NCI-H1694 (cell line): ENCODE data around the gene STAMBPL1.
"Not testable (repeated sequence)": the region's sequence is repeated elsewhere in the genome, so short reads cannot be mapped to it uniquely, and the experiment has no call there.

Source experiments
- DNase-seq: peaks from one replicate; lab custom pipeline; 2025; lab: John Stamatoyannopoulos, UW

Gene STAMBPL1

DNA sequence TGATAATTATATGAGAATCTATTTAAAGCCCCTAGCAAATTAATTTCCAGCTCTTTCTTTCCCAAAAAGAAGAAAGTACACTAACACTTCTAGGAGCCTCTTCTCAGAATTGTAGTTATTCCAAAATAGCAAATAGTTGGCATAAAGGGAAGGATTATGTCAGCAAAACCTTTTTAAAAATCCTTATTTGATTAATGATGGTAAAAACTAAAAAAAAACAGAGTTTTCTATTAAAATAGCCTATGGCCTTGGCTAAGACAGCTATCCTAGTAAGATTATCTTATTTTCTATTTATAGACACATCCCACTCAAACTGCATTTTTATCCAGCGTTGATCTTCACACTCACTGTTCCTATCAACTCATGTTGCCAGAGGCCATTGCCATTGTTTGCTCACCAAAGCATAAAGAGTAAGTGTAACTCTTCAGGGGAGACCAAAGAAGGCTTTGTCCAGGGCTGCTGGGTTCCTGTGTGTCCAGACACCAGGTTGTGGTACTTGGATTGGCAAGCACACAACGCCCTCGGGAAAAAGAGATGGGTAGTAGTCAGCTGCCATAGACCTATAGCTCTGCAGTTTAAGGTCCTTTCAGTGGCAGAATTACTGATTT is 41.0 kb downstream of the STAMBPL1 start:
- no peak for DNase-seq

DNA sequence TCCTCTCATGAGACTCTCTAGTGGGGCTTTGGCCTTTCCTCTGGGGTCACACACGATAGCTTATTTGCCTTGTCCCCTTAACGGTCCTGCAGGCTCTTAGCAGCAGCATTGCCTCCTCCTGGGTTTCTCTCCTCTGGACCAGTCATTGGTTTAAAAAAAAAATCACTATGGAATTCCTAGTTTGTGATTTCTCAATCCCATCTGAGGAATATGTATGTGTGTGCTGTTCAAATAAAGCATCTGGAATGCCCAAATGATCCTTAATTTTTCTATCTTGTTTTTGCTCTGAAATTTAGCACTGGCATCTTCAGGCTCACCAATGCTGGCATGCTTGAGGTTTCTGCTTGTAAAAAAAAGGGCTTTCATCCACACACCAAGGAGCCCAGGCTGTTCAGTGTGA is 42.0 kb downstream of the STAMBPL1 start:
- DNase-seq: no peak

DNA sequence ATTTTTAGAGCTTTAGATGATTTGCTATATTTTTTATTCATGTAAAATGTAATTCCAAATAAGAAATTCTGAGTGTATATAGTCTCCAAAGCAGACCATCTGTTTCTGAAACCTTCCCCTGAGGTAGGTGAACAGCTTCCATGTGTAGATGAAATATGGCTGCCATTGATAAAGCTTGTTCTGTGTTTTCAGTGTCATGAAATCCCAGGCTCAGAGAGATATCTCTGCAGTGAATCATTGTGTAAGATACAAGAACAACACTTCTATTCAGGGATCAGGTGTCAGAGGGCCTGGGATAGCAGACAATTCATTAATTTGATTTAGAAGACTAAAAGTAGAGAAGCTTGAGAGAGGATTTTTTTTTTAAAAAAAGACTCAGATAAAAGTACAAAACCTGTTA is 43.5 kb downstream of the STAMBPL1 start:
- DNase-seq: no peak

DNA sequence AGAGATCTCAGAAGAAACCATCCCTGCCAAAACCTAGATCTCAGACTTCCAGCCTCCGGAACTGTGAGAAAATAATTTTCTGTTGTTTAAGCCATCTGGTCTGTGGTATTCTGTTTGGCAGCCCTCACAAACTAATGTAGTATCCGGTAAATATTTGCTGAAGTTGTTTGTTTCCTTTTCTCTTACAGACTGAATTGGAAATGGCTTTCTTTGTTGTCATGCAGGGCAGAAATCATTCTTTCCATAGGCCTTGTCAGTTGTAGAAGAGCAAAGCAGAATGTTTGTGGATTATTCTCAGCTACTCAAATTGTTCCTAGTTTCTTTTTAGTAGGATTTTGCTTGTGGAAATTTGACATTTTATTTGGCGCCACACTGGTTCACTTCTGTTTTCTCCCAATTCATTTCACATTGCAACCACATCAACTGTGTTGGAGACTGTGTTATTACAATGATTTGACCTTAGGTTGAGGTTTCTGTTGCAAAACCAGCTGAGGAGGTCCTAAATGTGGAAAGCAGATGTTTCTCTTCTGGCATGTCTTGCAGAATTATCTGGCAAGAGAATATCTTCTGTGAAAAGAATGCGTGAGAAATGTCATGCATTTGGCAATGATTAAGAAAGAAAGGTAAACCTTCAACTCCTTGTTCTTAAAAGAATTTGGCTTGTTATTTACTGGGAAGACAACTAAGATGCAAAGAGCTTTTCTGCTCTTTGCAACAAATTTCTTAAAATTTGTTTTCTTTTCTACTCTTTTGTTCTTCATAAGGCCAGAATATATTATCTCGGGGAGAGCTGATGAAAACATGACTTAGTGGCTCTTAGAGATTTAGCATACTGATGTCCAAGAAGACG is 46.7 kb downstream of the STAMBPL1 start:
- DNase-seq: peak; percentile 12

DNA sequence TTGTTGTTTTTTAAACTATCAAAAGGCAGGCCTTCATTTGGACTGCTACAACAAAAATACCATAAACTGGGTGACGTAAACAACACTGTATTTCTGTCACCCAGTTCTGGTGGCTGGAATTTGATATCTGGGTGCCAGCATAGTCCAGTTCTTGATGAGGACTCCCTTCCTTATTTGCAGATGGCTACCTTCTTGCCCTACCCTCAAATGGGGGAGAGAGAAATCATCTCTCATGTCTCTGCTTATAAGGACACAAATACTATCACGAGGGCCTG is 47.3 kb downstream of the STAMBPL1 start:
- DNase-seq: no peak

DNA sequence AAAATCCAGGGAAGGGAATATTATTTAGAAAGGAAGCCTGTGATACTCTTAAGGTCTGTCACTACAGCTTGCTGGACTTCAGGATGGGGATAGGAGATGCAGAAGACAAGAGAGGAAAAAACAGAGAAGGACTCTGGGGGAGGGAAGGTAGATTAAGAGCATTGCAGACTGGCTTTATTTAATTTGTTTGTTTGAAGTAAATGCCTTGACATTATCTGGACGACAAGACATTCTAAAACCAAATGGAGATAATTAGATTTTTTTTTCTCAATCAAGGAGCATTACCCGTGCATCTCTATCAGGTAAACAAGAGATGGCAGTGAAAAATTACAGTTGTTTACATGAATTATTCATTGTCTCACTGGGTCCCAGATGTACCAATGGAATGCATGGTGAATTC is 48.2 kb downstream of the STAMBPL1 start:
- DNase-seq: no peak

DNA sequence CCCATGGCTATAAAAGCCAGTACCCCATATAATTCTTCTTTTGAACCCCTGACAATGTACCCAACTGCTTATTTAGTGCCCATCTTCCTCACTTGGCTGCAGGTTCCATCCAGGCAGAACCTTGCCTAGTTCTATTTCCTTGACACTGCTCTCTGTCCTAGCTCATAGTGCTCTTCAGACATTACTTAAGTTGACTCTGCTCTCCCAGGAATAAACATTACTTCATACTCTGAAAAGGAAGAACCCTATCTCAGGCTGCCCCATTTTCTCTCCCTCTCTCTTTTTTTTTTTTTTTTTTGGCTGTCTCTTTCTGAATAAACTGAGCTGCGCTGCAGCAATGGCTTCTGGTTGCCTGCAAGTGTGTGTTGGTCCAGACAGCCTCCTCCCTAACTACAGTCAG is 51.5 kb downstream of the STAMBPL1 start:
- no peak for DNase-seq

DNA sequence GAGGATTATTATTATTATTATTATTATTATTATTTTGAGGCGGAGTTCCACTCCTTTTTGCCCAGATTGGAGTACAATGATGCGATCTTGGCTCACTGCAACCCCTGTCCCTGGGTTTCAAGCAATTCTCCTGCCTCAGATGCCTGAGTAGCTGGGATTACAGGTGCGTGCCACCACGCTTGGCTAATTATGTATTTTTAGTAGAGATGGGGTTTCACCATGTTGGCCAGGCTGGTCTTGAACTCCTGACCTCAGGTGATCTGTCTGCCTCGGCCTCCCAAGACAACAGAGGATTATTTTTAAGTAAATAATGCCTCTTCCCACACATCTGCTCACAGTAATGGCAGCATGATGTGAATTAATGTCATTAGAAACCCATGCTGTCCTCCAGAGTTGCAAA is 52.0 kb downstream of the STAMBPL1 start:
- not testable (repeated sequence) for DNase-seq

DNA sequence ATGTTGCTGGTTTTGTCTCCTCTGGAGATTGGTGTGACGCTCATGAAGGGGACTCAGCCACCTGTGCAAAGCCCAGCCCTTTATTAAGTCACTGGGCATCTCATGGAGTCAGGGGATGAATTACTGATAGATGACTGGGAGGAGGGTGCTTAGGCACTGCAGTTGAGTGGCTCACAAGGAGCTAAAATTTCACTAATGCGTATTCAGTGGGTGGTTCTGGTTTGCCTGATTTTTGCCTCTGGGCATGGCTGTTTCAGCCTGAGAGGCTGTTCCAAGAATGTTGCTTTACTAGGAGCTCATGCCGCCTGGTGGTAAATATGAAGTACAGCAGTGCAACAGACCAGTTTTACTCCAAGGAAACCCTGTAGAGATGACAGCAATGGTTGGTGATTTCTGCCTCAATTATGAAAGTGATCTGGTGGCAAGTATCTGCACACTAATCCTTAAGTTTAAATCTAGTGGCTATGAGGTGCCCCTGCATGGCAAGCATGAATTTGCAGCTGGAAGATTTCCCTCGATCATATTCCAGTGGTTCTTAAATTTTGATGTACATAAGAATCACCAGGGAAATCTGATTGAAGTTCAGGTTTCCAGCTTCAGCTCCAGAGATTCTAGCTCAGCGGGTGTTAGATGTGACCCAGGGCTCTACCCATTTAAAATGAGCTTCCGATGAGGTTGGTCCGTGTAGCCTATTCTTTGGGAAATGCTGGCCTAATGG is 52.7 kb downstream of the STAMBPL1 start:
- DNase-seq: peak; percentile 72

DNA sequence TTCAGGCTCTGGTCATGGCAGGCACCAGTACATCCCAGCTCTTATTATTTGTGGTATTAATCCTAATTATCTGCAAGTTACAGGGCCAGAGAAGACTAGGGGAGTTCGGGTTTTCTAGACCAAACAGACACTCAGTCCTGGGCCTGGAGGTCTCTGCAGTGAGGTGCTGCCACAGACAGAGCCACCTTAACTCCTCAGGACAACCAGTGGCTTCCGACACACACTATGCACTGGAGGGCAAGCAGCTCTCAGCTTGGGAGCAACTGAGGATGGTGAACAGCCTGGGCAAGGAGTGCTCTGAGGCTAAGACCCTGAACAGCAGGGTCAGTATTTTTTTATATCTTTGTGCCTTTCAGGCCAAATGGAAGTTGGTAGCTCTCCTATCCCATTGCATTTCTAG is 53.5 kb downstream of the STAMBPL1 start:
- no peak for DNase-seq

DNA sequence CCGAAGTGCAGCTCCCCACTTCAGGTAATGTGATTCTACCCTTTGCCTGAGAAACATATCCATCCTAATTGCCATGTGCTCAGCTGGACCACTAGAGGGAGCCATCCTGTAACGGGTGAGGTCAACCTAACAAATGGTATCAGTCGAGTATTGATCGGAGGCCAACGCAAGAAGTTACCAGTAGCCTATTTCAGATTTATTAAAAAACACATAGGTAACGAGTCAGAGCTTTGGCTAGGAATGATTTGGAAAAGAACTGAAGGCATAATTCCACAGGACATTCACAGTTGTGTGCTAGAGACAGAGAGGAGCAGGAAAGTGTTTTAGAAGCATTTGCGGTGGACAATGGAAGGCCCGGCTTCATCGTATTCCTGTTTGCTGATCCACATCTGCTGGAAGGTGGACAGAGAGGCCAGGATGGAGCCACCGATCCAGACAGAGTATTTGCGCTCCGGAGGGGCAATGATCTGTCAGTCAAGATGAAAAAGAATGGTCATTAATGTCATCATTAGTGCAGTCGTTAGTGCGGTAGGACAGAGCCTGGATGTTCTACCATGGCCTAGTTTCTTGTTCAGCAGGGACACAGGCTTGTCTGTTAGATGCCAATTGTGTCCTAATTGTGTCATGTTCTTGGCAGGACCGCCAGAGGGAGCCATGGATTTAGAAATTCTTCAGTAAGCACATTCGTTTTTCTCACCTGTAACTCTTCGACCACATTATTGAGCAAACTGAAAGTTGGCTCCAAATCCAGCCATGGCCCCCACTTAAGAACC is 55.0 kb downstream of the STAMBPL1 start:
- peak; percentile 66 for DNase-seq

DNA sequence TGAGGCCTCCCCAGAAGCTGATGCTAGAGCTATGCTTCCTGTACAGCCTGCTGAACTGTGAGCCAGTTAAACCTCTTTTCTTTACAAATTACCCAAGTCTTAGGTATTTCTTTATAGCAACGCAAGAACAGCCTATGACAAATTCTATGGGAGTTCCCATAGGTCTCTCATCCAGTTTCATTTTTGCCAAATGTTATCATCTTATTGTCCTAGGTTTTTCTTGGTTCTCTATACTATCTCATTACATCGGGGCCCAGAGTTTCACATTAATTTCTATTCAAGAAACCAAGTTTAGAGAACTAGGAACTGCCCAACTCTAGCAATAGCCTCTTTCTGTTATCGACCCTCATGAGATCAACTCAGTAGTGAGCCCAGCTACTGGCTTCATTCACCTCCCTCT is 56.6 kb downstream of the STAMBPL1 start:
- no peak for DNase-seq

DNA sequence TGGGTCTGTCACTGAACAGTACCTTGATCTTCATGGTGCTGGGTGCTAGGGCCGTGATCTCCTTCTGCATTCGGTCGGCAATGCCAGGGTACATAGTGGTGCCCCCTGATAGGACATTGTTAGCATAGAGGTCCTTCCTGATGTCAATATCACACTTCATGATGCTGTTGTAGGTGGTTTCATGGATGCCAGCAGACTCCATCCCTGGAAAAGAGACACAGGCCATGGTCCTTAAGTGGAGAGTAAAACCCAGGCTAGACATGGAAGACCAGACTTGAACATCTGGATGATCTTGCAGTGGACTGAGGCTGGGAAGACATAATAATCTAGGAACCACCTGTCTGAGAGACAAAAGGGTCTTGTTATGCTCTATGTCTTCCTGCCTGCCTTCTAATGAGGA is 58.0 kb downstream of the STAMBPL1 start:
- no peak for DNase-seq

DNA sequence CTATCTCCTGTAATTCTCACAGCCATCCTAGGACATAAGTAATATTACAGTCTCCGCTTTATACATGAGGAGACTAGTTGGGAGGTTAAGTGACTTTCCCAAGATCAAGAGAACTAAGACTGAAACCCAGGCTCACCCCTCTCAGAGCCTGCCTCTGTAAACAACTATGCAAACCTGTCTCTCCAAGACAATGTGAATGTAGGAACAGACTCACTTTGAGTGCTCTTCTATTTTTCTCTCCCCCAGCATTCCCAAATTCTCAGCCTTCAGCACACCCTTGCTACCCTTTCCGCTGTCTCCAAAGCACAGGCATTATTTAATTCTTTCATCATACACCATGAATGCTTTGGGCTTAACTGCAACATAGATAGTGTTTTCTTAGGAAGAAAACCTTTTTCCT is 58.9 kb downstream of the STAMBPL1 start:
- DNase-seq: no peak

DNA sequence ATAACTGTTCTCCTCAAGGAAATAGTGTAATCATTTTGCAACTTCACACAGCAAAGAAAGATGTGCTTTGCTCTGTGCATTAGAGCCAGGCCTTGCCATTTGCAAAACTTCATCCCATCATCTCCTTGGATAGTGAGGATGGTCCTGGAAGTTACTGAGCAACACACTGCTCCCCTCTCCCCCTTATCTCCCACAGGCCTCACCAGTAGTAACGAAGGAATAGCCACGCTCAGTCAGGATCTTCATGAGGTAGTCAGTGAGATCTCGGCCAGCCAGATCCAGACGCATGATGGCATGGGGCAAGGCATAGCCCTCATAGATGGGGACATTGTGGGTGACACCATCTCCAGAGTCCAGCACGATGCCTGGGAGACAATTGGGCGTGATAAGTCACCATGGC is 61.0 kb downstream of the STAMBPL1 start:
- DNase-seq: no peak

DNA sequence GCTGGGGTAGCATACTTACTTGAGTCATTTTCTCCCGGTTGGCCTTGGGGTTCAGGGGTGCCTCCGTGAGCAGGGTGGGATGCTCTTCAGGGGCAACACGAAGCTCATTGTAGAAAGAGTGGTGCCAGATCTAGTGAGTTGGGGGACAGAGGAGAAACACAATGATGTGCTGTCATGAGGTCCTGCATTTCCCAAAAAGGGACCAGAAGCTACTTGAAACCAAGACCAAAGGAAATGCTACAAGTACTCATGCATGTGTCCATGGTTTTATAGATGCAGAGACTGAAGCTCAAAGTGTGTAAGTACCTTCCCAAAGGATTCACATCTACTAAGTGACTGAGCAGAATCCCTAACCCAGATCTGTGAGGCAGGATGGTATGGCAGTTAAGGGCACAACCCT is 63.7 kb downstream of the STAMBPL1 start:
- no peak for DNase-seq

DNA sequence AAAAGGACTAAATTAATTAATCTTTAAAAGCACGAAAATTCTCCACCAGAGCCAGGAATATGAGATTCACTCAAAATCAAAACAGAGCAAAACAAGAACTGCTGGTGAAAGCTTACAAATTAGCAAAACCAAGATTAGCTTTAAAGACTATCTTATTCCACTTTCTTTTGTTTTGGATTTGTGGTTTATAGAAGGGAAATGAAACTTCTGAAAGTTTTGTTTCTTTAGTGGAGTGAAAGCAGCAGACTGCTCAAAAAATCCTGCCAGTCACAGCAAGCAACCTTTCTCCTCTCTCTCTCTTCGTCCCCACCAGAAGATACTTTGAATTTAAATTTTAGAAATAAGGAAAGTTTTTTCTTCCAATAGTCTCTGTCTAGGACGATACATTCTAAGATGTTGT is 64.8 kb downstream of the STAMBPL1 start:
- DNase-seq: no peak

DNA sequence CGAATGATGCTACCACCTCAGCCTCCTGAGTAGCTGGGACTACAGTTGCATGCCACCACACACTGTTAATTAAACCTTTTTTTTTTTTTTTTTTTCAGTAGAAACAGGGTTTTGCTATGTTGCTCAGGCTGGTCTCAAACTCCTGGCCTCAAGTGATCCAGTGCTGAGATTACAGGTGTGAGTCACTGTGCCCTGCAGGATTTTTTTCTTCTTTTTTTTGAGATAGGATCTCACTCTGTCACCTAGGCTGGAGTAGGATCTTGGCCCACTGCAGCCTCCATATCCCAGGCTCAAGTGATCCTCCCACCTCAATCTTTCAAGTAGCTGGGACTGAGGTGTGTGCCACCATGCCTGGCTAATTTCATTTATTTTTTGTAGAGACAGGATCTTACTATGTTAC is 66.2 kb downstream of the STAMBPL1 start:
- DNase-seq: no peak

DNA sequence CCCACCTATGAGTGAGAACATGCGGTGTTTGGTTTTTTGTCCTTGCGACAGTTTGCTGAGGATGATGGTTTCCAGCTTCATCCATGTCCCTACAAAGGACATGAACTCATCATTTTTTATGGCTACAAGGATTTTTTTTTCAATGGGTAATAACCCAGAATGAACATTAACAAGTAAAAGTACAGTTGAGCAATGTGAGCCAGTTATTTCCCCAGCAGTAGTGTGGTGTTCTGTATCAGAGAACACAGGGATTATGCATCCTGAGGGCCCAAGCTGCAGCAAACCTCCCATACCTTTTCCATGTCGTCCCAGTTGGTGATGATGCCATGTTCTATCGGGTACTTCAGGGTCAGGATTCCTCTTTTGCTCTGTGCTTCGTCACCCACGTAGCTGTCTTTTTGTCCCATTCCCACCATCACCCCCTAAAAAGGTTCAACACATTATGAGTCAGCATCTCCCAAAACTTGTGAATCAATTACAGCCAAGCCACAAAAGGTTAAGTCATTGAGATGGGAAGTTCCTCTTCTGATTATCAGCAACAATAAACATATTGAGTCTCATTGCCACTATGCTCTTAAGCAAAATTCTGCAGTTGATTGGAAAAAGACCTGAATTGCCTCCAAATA is 67.0 kb downstream of the STAMBPL1 start:
- no peak for DNase-seq

DNA sequence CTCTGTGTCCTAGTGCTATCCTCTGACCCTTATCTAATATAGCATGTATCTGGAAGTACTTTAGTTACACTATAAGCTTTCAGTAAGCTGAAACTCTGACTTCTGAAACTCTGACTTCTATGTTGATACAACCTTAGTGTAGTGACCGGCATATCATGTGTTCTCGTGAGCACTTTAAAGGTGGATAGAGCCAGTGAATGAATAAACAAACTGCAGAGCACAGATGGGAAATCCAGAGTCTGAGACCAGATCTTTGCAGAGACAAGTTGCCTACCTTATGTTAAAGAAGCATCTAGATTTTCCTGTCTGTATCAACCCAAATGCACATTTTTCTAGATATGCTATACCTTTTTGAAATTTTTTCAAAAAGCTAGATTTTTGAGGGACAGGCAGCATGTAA is 69.0 kb downstream of the STAMBPL1 start:
- no peak for DNase-seq

DNA sequence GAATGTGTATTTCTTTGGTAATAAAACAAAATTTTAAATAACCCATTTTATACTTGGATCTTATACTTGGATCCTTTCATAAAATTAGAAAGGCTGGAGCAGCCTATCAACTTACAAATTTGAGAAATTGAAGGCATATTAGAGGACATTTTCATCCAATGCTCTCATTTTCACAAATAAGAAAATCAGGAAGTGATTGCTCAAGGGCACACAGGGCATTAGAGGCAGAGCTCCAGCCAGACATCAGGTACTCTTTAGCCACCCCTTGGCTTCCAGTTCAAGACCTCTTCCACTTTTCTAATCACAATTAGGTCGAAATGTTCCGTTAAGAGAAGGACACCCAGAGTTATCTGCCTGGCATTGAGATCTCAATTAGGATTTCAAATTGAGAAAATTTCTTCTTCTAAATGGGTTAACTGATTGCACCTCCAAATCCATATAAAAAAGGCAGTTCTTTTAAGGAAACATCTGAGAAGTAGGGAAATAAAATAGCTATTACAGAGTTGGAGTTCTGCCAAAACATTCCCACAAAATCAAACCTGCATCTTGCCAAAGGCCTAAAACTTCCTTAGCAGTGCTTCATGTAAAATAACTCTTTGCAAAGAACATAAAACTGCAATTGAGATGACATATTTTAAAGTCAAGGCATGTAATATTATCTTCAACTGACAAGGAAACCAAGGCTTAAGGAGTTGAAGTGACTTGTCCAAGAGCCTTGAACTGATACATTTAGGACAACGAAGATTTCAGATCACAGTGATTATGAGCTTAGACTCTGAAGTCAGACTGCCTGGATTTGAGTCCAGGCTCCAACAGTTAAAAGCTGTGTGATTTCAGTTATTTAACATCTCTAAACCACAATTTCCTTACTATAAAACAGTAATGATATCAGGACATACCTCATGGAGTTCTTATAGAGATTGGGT is 70.1 kb downstream of the STAMBPL1 start:
- no peak for DNase-seq
